GM19467 (cell line): ENCODE results near the gene ANO3.
"Not testable (repeated sequence)": the region's sequence is repeated elsewhere in the genome, so short reads cannot be mapped to it uniquely, and the experiment has no call there.

Experiments
- ATAC-seq: cut with Tn5 transposase; IDR thresholded peaks from one replicate; pipeline ENCODE4 v1.9.1; 2021; ENCODE audit warnings: mild to moderate bottlenecking, moderate library complexity; ENCODE audit not compliant: unreplicated experiment

Gene ANO3

DNA sequence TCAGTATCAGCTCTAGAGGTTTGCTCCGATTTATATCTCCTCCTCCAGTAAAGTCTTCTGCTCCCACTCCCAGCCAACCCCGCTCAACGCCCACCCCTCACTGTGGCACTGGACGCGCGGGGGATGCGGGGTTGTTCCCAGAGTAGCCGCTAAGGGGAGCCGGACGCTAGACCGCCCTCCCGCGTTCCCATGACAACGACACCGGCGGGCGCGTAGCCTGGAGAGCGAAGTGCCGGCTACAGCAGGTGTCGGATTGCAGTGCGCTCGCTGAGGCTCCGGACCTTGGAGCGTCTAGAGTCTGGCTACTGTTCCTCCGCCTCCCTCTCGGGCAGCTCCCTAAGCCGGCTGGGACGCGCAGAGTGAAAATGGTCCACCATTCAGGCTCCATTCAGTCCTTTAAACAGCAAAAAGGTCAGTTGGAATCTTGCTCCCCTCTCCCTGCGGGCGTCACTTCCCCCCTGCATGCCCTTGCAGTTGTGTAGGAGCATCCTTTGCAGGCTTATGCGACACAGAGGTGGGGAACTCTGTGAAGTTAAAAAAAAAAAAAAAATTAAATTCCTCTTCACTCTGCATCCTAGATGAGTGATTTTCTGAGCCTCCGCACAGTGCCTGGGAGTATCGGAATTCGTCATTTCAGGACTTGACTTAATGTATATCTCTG is at the start of gene ANO3:
Gene ANO3 (plus strand): TSS at position 220 of the 661 bp plus-strand sequence. CDS start 146 bp downstream, at position 366.
- peak; percentile 99 for ATAC-seq

DNA sequence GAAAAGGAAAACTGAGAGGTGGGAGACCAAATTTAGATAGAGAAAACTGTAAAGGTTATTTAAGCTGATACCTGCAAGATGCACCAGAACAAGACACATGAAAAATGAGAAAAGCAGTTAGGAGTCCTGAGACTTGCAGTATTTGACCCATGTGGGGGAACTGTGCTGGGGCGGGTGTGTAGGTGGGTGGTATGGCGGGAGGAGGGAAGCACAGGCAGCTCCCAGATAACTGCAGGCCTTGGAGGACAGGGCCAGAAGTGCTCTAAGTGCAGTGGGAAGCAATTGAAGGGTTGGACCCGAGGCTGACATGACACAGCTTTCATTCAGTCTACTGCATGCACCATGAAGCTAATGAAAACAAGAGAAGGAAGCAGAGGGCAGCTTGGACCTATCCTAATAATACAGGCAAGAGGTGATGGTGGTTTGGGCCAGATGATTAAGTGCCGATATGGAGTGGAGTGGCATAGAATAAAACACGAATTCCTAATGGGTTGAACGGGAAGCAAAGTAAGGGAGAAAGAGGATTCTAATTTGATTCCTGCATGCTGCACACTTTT is 48.0 kb upstream of the ANO3 start:
- ATAC-seq: no peak

DNA sequence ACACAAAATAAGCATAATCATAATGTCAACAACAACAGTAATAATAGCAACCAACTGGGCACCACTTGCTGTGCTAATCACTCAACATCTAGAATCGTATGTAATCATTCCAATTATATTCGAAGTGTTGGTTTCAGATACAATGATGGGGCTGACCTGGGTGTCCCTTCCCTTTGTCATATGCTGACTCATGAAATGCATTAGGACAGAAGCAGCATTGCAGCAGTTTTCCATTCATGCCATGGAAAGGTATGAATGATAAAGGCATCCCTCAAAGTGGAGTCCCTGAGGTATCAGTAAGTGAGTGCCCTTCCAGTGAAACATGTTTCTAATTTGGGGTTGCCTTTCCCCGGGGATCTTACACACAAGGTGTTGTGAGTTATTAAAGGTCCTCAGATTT is 46.3 kb upstream of the ANO3 start:
- no peak for ATAC-seq

DNA sequence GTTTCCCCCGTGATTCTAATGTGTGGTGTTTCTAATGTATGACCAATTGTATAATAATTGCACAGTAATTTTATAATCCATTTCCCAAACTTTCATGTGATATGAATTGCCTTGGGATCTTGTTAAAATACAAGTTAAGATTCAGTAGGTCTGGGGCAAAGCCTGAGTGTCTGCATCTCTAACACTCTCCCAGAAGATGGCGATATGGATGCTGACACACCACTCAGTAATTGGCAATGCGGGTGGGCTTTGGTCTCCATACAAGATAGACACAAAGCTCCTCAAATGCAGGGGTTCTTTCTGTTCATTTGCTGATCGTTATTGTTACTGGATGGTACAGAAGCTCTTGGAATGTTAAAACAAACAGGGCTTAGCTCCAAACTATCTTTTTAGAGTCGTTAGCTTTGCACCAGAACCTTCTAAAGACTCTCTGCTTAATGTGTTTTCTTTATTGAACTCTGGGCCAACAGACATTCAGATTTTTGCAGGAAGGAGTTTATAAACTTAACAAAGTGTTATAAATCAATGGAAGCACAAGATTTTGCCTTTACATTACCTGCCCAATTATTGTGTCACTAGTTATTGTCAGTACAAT is 45.4 kb upstream of the ANO3 start:
- ATAC-seq: peak; percentile 52

DNA sequence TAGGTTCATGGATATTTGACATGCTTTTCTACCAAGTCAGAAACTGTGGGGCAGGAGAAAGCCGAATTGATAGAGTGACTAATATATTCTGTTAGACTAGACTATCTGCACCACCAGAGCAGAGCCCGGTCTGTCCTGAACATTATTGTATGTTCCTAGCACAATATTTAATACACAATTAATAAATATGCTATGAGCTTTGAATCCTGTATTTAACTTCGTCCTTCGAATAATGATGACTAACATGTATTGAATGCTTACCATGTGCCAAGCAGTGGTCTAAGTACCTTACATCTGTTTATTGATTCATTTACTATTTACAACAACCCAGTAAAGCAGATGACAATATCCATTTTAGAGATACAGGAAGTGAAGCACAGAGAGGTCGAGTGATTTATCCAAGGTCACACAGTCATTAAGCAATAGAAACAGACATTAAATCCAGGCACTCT is 44.8 kb upstream of the ANO3 start:
- no peak for ATAC-seq

DNA sequence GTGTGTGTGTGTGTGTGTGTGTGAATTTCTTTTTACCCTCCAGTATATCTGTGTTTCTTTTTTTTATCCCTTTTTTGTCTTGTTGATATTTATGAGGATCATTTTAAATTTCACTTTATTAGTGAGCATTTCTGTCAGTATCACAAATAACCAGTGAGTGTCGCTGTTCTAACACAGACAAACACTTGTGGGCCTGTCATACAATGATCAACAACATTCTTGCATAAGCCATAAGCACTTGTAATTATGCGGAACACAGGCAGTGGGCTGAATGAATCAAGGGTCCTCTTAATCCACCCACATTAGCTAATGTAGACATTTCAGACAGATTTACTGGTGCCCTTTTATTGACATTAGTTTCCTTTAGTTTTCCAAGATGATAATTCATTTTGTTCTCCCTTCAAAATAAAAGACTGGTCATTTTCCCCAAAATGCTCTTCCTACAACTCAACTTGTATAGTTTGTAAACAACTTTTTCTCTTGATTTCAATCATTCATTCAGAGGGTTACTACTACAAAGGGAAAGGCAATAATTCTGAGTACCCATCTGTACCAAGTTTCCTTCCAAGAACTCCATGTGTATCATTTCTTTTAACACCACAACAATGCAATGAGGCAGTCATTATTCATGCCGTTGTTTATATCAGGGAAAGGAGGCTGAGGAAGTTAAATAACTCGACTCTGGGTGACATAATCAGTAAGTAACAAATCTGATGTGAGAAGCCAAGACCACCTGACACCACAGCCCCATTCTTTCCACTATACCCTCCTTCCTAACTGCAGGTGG is 34.5 kb upstream of the ANO3 start:
- ATAC-seq: peak; percentile 84

DNA sequence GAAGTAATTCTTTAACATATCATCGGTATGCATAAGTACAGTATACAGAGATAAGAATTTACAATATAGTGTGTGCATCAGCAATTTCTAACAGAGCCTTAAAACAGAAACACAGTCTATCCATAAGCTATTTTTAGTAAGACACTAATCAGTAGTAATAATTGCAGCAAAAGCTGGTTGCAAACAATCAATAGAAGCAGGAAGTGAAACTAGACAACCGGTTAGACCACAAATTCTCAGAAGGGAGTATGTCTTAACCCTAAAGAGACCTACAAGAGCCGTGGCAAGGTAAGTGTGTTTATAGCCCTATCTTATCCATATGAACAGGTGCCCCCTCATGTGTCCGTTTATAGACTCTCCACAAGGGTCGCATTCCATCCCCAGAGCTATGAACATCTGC is 15.6 kb upstream of the ANO3 start:
- ATAC-seq: not testable (repeated sequence)

DNA sequence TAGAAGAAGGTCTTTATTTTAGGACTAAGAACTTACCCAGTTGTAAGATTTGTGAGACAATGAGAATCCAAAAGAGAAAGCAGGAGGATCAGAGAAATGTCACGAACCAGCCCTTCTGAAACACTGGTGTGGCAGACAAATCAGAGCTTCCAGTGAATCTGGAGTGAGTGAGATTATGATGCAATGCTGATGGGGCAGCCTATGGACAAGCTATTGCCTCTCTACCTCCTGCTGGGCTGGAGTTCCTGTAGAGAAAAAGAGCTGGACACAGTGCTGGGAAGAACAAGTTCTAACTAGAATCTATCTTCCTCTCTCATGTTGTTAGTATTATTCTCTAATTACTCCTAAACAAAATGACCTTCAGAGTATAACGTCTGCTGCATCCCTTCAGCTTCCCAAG is 12.0 kb upstream of the ANO3 start:
- ATAC-seq: no peak

DNA sequence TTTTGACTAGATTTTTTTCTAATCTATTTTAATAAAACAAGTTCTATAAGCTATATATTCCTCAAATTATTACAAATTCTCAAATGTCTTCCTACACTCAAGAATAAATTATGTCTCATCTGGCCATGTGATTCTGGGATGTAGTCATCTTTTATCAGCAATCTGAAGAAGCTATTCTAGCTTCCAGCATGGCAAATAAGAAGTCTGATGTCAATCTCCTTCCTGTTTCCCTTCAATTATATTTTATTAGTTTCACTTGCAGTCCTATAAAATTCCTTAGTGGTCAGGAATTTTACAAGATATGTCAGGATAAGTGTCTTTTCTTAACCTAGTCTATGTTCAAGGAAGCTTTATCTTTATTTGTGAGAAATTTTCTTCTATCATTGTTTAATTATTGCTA is 10.4 kb upstream of the ANO3 start:
- no peak for ATAC-seq

DNA sequence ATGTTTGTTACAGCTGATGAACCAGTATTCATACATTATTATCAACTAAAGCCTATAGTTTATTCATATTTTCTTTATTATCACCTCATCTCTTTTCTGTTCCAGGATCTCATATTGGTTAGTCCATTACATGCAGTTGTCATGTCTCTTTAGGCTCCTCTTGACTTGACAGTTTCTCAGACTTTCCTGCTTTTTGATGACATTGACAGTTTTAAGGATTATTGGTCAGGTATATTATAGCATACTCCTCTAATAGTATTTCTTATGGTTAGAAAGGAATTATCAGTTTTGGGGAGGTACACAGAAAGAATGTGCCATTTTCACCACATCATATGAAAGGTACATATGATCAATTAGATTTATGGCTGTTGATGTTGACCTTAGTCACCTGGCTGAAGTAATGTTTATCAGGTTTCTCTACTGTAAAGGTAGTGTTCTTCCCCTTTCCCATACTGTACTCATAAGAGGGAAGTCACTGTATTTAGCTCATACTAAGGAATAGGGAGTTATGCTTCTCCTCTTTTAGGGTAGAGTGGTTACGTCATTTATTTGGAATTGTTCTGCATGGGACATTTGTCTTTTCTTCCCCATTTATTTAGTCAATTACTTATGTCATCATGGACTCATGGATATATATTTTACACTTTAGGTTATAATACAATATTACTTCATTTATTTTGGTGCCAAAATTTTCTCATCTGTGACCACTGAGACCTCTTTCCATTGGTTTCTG is 9.4 kb upstream of the ANO3 start:
- no peak for ATAC-seq

DNA sequence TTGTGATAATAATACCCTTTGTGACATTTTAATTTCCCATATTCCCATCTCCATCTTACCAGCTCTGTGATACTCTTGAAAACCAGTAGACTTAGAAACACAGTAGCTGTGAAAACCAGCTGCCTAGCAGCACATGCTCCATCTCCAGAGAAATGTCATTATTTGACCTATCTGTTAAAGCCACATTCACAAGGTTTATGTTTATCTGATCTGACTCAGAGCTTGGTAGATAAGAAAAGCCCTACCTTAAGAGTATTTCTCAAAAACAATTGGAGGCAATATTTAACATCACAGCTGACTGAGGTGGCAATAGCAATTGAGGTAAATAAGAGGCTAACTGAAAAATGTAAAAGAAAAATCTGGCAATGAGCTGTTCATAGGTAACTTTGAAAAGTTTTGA is 8.1 kb upstream of the ANO3 start:
- no peak for ATAC-seq

DNA sequence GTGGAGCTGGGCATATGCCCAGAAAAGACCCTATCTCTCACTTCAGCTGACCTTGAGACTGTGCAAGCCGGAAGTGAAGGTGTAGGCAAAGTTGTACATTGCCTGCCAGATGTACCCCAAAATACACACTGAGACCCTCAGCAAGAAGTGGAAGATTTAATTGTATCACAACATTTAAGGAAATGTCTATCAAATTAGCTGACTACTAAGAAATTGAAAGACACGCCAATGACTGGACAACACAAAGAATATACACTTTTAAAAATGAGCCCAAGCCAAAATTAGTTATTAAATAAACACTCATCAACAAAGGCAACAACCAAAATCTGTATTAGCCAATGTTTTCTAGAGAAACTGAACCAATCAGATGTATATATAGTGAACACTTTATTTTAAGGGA is 7.7 kb upstream of the ANO3 start:
- ATAC-seq: no peak

DNA sequence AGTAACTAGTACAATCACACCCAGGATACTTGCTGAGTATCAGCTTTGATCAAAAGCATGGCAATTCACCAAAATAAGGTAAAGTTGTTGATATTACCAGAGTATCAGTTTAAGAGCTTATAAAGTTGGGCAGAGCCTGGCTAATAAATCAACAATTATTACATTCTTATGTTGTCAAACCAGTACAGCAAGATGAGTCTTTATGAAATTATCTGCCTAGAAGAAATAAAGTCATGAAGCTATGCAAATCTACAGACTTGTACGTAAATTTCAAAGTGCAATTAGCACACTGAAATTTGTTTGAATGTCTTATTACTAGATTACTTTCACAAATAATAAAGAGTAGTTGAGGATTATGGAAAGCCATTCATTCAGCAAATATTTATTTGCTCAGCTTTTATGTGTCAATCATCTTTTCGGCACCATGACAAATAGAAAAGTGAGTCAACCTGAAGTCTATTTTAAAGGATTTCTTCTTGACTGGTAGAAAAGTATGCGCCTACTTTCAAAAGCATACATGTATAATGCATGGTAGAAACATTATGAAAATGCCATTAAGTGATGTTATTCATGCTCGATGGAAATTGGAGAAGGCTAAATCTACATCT is 5.0 kb upstream of the ANO3 start:
- ATAC-seq: no peak

DNA sequence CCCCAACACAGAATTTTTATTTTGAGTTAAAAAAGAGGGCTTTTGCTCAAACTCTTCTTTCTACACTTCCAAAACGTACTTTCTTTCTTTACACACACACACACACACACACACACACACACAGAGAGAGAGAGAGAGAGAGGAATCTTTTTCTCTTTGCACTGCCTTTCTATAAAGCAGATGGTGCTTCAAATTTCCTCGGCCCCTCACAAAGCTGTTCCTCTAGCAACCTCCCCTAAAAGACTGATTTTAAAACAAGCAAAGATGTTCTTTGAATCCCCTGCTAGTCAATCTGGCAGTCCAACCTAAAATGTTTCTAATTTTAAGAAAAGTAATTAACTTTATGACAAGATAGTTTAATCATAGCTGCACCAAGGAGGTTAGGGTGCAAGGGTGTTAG is 2.7 kb upstream of the ANO3 start:
- no peak for ATAC-seq

DNA sequence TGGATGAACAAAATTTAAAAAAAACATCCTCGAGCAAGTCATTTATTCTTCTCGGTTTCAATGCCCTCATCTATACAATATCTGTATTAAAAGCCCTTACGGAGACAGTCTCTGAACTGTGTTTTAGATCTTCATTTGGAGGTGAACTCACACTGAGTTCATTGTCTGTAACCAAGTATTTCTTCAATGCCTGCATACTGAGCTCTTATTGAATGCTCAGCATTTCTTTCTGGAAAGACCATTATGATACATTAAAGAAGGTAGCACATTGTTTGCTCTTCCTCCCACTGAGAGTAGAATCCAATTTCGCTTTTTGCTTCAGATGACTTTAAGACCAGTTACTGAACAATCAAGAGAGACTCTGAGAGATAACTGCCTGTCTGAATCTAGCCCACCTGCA is 1.7 kb upstream of the ANO3 start:
- ATAC-seq: no peak

DNA sequence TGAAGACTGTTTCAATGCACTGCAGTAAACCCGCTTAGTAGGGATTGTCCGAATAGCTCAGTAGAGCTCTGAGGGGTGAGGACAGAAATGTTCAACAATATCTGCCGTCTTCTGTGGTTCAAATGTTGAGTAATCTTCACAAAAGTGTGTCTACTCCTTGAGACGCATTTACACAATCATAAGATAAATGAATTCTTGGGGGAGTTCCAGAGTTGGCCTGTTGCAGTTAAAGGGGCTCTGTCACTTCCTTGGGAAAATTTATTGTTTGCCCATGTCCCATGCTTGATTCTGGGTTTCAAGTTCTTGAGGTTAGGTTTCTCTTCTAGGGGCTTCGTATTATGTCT is 614 bp downstream of the ANO3 start:
- ATAC-seq: no peak

DNA sequence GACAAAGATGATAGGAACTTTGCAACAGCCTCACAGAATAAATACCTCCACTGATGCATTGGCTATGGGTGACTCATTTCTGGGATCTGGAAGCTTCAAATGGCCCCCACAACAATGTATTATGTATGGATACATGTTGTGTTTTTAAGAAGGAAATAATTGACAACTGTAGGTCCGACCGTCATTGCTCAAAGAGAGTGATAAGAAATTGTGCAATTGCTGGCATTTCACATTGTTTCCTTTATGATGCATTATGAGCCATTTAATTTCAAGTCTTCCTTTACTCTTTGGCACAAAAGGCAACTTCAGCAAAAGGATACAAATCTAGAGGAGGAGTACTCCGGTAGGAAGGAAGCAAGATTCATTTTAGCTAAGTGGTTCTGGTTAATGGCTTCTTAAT is 2.0 kb downstream of the ANO3 start:
- ATAC-seq: no peak

DNA sequence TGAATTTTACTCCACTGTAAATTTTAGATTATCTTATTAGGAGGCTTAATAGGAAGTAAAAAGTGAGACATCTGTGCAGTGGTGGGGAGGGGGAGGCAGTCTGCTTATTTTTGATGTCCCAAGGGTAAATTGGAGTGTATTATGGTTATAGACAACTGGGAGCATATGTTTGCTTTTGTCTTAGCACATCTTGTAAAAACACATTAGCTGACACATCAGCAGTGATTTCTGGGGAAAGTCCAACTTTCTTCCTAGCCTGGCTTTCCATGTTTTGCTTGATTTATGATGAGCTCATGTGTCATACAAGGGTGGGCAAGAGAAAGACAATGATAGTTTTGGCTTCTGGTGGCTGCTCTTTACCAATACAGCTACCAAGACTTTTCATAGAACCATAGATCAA is 4.0 kb downstream of the ANO3 start:
- ATAC-seq: no peak

DNA sequence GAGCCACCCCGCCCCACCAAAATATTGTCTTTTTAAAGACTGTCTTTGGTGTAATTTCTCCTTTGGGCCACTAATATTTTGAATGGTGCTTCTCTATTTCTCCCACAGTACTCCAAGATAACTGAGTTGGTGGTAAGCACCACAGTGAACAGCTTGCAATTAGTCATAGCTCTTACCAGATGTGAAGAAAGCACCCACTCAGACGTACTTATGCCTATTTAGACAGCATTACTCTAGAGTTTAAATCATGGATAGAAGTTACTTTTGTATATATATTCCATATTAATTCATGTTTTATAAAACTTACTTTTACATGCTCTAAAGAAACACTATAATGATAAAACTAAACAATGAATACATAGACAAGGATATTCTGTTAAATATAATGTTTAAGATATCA is 12.7 kb downstream of the ANO3 start:
- ATAC-seq: no peak

DNA sequence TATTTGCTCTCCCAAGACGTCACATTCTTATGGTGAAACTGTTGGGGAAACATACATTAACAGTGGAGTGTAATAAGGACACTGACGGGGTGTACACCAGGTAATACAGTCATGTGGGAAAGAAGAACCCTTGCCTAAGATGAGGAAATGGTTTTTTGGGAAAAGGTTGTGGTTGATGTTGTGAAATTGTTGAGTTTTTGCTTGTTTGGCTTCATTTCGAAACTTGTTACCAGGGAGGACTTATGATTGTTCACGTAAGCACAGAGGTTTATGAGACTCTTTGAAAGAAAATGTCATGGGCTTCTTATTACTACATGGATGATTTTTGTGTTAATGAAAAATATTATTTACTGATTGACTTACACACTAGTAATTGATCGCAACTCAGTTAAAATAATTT is 16.8 kb downstream of the ANO3 start:
- no peak for ATAC-seq

DNA sequence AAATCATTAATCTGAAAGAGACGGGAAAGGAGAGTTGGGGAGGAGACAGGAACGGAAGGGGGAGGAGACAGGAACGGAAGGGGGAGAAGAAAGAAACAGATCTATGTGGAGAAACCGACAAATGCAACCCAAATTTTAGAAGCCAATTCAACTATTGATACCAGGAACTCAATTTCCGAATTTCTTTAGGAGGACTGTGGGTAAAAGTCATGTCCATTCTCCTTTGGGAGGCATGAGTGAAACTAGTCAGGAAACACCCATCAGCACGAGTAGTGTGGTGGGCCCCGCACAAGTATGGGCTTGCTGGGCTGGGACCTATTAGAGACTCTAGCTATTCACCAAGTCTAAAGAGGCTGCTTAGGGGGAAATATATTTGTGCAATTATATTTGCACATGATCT is 18.1 kb downstream of the ANO3 start:
- ATAC-seq: no peak
